HT-29 (cell line): ENCODE results near the gene MAGI2. TPM values are rescaled to one million over a fixed set of nuclear protein-coding genes. Genes with fewer than 3 reads are reported as not detected.
"Not testable (repeated sequence)": the region's sequence is repeated elsewhere in the genome, so short reads cannot be mapped to it uniquely, and the experiment has no call there.

Experiments
- DNase-seq: peaks from one replicate; pipeline ENCODE4 v3.0.0-alpha.2; 2015; ENCODE audit warnings: low spot score
- total RNA-seq: library from RNA; depleted of rRNA; stranded (reverse); fragments of >200 nt; shearing (Covaris generic); gene quantifications from 2 replicates; pipeline ENCODE4 v1.2.3, GENCODE V29; 2014

MAGI2 gene
- total RNA-seq, 1 experiment from 2014 or later, result 0.23 TPM

DNA sequence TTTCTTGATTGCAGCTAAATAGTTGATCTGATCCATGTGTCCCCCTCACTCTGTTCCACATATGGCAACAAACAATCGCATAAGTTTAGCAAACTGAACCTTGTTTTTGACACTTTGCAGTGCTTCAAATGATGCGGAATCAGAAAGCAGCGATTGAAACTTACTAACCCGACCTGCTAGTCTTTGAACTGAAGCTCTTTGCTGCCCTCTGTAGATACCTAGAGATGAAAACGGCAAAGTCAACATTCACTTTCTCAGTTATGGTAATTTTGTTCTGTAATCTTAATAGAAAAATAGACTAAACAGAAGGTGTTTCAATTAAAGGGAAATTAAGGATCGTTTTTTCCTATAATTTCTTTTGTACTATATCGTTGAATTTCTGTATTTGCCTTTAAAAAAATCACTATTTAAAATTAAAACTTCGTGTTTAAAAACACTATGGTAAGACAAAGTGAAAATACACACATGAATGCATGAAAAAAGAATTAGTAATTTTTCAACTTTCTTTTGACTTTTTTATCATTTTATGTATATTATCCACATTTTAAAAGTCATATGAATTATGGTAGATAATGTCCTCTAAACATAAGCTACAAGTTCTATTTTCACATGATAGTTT is 276.5 kb downstream of the MAGI2 start:
- DNase-seq, result peak; percentile 72

DNA sequence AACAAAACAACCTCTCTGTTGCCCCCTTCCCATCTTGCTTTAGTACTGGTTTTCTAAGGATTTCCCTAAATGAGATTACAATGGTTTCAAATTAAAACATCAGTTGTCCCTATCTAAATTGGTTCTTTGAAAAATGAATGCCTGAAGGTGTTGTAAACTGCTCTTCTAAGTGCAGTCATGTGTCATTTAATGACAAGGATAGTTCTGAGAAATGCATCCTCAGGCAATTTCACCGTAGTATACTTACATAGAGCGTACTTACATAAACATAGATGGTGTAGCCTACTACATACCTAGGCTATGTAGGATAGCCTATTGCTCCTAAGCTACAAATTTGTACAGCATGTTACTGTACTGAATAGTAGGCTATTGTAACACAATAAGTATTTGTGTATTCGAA is 278.1 kb downstream of the MAGI2 start:
- DNase-seq, result no peak

DNA sequence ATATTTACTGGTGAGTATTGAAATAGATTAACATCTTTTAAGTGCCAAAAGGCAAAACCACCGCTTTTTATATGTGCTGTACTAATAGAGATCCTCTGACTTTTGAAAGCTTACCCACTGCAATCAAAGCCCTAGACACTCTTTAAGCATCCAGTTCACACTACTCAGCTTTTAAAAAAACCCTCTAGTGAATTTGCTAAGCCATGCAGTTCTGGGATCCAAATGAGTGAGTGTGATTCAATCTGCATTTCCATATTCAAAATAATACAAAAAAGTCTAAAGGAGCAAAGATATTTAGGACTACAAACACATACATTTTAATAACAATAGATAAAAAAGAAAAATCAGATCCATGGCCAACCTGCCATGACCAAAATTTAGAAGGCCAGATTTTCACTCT is 288.2 kb downstream of the MAGI2 start:
- no peak for DNase-seq

DNA sequence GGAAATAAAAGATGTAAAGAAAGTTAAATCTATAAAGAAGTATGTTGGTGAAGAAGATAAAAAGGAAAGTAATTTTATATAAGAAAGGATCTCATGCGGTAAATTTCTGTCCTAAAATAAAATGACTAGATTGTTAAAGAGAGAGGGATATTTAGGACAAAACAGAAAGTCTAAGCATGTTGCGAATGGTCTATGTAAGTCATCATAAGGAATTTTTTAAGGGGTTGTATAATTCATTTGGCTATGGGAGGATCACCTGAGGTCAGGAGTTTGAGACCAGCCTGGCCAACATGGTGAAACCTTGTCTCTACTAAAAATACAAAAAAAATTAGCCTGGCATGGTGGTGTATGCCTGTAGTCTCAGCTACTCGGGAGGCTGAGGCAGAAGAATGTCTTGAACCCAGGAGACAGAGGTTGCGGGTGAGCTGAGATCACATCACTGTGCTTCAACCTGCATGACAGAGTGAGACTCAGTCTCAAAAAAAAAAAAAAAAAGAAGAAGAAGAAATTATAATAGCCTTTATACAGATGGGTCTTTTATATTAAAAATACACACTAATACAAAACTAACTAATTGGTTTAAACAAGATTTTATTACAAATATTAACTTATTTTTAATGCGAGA is 294.3 kb downstream of the MAGI2 start:
- no peak for DNase-seq

DNA sequence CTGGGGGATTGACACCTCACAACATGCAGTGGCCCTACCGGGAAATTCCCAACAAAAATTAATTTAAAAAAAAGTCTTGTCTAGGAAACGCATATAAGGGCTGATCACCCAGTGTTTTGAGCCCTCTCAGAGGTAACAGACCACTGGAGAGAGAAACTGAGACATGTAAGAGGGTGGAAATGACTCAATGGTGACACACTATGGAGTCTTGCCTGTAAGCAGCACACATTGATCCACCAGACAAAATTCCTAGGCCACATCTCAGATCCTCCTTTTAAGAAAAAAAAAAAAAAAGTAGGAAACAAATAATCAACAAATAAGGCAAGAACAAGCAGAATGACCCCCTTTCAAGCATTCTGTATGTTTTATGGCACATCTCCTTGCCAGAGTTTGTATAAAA is 296.2 kb downstream of the MAGI2 start:
- no peak for DNase-seq

DNA sequence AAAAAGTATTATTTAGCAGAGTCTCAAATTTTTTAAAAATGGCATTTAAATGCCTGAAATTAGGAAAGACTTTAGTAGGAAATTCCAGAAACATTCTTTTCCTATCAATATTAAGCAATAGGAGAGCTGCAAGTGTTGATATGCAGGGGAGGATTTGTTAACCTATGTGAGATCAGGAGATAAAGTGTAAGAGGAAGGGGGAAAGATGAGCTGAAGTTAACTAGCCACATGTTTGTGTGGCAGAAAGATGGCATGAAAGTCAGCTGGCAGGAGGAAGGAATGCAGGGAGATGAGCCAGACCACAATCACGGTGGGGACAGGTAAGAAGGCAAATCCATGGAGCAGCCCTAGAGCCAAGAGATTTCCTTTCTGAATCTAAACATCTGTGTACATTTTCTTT is 303.6 kb downstream of the MAGI2 start:
- no peak for DNase-seq

DNA sequence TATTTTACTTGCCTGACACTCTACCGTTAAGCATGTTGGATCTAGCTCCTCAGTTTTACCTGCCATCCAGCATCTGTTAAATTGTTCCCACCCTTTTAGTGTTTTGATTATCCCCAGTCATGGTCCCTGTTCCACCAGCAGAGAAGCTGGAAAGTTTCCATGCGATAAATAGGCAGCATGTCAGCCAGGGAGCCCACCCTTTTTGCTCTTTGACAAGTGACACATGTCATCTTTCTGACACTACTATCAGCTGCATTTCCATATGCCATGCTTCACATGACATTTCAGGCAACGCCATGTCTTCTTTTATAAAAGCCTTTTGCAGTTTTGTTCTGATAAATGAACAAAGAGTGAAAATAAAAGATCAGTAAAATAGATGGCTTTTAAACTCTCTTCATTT is 310.8 kb downstream of the MAGI2 start:
- DNase-seq, result no peak

DNA sequence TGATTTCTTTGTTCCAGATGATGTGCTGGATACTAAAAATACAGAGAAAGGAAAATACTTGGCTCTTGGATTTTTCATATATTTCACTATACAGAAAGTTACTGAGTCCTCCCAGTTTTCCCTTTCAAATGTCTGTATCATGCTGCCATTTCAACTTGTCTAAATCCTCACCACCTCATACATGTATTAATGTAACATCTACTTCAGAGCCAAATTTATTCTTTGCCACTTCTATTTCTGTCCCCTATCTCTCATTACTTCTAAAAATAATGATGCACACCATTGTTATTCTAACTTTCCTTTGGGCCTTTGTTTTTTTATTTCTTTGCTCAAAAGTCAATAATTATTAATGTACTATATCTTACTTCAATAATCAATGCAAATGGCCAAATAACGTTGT is 312.2 kb downstream of the MAGI2 start:
- no peak for DNase-seq

DNA sequence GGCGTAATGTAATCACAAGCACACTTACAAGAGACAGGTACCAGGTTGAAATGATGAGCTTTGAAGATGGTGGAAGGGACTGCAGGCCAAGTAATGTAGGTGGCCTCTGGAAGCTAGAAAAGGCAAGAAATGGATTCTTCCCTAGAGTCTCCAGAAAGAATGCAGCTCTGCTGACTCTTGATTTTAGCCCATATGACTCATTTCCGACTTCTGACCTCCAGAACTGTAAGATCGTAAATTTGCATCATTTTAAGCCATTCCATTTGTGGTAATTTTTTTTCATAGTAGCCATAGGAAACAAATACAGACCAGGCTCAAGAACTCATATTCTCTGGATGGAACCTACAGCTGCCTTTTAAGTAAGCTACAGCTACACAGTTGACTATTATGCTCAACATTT is 315.5 kb downstream of the MAGI2 start:
- DNase-seq, result peak; percentile 9

DNA sequence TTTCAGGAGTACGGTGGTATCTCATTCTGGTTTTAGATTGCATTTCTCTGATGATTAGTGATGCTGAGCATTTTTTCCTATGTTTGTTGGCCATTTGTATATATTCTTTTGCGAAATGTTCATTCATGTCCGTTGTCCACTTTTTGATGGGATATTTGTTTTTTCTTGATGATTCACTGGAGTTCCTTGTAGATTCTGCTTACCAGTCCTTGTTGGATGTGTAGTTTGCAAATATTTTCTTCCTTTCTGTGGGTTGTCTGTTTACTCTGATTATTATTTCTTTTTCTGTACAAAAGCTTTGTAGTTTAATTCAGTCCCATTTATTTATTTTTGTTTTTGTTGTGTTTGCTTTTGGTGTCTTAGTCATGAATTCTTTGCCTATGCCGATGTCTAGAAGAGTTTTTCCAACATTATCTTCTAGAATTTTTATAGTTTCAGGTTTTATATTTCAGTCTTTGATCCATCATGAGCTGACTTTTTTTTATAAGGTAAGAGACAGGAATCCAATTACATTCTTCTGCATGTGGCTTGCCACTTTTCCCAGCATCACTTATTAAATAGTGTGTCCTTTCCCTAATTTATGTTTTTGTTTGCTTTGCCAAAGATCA is 320.5 kb downstream of the MAGI2 start:
- no peak for DNase-seq

DNA sequence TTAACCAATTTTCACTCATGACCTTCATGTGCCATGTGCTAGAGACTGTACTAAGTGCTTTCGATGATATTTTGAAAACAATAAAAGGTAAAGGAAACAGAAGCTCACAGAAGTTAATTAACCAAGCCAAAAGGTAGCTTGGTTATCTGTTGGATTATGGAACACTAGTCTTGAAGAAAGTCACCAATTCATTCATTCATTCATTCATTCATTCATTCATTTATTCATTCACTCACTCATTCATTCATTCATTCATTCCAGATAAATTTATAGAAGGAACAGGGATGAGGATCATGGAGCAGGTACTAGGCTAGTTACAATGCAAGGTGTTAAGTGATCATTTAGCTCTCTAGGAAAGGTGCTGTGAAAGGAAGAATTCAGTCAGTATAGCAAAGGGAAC is 322.8 kb downstream of the MAGI2 start:
- no peak for DNase-seq

DNA sequence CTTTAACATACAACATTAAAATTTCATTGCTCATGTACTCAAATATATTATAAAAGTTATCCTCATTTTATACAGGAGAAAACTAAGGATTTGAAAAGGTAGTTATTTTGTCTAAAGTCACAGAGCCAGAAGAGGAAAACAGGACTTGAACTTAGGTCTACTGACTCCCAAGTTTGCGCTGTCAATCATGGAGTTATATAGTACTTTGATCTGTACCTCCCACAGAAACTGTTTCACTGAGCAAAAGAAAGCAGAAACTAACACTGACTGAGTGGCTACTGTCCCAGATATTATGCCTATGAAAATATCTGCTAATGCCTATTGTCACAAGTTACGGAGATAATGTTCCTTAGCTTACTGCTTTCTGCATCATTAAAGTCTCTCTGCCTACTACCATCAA is 329.1 kb downstream of the MAGI2 start:
- no peak for DNase-seq

DNA sequence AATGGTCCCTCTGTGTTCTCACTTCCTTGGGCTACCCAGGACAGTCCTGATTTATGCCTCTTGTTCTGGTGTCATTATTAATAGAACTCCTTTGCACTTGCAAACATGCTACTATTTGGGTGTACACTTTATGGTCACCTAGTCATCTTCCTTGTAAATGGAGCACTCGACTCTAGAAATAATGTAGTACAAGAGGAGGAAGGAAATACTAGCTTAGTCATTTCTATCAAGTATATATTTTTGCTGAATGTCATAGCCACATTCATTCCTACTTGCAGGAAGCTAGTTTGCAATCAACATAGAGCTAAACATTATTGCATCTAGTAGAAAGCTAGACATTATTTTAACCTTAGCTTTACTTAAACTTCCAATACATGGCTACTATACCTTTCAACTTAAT is 335.3 kb downstream of the MAGI2 start:
- no peak for DNase-seq

DNA sequence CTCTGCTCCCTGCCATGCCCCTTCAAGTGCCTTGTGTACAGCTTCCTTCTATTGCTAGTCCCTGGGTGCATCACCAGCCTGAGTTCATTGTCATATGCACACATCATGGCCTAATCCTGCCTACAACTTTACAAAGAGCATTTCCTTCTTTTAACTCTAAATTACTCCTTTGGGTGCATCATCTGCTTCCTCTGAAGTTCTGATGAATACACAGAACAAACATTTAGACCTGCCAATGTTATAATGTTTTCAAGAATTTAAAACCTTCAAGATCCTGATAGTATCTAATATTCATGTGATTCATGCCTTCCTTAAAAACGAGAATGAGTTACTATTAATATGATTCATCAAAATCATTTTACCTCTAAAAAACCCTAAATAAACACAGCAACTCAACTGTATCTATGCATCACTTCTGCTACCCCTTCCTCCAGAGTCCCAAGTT is 357.1 kb downstream of the MAGI2 start:
- DNase-seq, result no peak

DNA sequence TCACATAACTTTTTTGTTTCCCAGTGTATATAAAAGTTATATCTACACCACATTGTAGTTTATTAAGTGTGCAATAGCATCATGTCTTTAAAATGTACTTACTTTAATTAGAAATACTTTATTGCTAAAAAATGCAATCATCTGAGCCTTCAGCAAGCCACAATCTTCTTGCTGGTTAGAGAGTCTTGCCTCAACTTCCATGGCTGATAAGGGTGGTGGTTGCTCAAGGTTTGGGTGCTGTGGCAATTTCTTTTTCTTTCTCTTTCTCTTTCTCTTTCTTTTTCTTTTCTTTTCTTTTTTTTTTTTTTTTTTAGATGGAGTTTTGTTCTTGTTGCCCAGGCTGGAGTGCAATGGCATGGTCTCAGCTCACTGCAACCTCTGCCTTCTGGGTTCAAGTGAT is 360.0 kb downstream of the MAGI2 start:
- no peak for DNase-seq

DNA sequence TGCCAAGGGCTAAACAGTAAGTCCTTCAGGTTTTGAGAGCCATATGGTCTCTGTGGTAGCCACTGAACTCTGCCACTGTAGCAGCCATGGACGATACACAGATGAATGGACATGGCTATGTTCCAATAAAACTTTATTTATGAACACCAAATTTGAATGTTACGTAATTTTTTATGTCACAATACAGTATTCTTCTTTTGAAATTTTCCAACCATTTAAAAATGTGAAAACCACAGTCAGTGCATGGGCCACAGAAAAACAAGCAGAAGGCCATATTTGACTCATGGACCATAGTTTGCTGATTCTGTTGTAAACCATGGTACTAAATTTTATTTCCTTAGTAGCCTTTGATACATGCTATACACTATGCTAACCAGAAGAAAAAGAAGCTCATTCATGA is 361.8 kb downstream of the MAGI2 start:
- DNase-seq, result no peak

DNA sequence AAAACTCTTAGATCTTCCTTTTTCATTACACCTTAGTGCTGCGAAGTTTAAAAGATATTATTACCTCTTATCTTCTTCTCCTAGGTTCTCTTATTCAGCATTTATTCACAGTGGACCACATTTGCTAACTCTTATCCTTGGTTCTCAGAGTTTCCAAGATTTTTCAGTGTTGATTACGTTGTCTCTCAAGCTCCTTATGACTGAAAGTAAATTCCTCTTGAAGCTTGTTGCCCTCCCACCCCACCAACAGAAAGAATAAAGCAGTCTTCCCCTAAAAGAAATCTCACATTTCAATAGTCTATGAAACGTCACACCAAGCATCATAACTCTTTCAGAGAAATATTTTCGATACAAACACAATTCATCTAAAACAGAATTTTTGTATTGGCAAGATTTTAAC is 362.5 kb downstream of the MAGI2 start:
- no peak for DNase-seq

DNA sequence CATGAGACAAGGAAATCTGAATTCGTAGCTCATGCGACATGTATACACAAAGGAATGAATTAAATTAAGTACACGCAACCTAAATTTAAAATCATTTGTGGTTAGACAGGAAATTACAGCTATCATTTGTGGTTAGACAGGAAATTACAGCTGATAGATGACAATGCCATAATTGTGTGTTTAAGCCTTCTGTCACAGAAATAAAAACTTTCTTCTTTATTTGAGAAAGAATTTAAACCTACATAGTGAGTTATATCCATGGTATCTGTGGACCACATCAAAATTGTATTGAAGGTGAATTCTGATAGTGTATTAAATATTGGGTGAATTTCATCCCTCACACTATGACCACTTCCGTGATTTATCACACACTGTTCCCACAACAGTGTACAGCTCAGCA is 362.9 kb downstream of the MAGI2 start:
- DNase-seq, result peak; percentile 34

DNA sequence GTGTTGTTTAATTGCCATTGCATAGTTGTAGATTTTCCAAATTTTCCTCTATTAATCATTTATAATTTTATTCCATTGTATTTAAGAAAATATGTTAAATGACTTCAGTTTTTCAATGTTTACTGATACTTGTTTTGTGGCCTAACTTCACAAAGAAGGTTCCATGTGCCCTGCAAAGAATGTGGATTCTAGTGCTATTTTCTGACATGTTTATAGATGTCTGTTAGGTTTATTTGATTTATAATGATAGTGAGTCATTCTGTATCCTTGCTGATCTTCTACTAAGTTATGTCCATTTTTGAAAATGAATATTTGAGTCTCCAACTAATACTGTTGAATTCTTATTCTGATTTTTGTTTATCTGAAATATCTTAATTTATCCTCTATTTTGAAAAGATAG is 369.0 kb downstream of the MAGI2 start:
- DNase-seq, result no peak

DNA sequence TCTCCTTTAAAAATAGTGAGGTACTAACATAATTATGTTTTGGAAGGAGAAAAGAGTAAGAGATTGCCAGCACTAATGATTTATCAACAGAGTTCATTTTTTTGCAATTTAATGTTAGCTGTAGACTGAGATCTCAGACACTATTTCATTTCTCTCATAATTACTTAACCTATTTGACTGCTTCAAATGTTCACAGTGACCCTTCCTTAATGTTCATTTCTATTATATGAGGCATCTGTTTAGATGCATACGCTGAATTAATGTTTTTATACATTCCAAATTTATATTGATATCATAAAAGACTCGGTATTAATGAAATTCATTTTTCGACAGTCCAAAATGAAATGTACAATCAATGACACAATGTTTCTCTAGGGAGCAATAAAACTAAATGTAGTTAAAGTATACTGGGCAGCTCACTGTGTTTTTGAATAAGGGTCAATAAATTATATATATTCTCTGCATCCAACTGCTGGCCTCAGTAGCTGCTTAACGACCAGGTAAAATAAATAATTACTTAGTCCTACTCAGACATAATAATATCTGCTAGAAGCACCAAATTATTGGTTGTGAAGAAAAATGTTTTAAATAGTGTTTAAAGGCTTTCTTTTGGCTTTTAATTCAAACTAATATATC is 373.4 kb downstream of the MAGI2 start:
- DNase-seq, result no peak

DNA sequence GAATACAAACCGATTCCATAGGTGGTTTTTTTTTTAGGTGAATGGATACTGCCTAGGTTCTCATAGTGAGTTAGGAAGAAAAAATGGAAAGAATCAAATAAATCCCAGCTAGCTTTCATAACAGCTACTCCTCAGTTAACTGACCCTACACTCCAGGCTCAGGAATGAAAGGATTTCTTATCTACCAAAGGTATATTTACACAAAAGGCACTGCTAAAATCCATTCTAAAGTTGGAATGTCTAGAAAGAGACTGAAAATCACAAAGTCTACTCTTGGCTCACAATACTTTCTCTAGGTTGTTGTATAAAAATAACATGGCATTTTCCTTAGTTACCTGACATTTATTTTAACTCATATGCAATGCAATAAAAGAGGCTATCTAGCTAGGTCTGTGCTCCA is 375.2 kb downstream of the MAGI2 start:
- no peak for DNase-seq

DNA sequence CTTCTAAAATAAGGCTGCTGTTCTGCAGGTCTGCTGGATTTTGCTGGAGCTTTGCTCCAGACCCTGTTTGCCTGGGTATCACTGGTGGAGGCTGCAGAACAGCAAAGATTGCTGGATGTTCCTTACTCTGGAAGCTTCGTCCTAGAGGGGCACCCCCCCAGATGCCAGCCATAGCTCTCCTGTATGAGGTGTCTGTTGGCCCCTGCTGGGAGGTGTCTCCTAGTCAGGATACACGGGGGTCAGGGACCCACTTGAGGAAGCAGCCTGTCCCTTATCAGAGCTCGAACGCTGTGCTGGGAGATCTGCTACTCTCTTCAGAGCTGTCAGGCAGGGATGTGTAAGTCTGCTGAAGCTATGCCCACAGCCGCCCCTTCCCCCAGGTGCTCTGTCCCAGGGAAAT is 382.3 kb downstream of the MAGI2 start:
- not testable (repeated sequence) for DNase-seq
